Liver (tissue), 3 donors: ENCODE measurements around the gene DOCK1.

Experiments
- JUND ChIP-seq, 2 donors: IDR thresholded peaks; 2 replicates each; pipeline ENCODE4 v1.6.1; 2016; ENCODE audit warnings: antibody characterized with exemption in 2 of 2
- MAX ChIP-seq: IDR thresholded peaks from 2 replicates; pipeline ENCODE4 v1.6.1; 2016; ENCODE audit warnings: antibody characterized with exemption
- RAD21 ChIP-seq, 2 donors: IDR thresholded peaks; 2 replicates each; pipeline ENCODE4 v1.6.1; 2016; ENCODE audit warnings: antibody characterized with exemption in 2 of 2, mild to moderate bottlenecking in 2 of 2
- SP1 ChIP-seq: IDR thresholded peaks from 2 replicates; pipeline ENCODE4 v1.6.1; 2018; ENCODE audit warnings: antibody characterized with exemption, mild to moderate bottlenecking
- TAF1 ChIP-seq: conservative IDR thresholded peaks from 2 replicates; pipeline ENCODE4 v1.6.1; 2016; ENCODE audit warnings: antibody characterized with exemption, mild to moderate bottlenecking
- TF ChIP-seq, protein P1 (sequence below): fragments of 150-350 bp; IDR thresholded peaks from 2 replicates; pipeline ENCODE4 v1.5.1; 2017; ENCODE audit warnings: improper control_type of control experiment, low read depth, low read length; ENCODE audit not compliant: missing input control
- donor health status: healthy.
- donor health status: healthy.

DNA sequence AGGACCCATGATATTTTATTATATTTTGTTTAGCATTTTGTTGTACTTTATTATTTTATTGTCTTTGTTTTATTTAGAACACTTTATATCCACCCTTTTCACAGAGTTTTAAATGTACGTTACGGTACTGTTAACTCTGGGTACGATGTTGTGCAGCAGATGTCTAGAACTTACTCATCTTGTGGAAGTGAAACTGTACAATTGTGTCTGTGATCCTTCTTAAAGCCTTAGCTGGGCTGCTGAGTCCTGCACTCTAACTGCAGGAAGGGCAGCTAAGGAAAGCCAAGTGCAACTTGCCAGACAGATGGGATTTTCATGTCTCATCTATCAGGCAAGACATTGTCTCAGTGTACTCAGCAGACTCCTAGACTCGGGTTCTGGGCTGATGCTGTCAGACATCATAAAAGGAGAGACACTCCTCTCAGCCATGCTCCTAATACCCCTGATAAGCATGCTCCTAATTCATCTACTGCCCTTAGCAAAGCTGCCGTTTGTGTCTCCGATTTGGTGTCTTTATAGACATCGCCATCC is 305.8 kb downstream of the DOCK1 start:
- TF ChIP-seq, protein P1, sequence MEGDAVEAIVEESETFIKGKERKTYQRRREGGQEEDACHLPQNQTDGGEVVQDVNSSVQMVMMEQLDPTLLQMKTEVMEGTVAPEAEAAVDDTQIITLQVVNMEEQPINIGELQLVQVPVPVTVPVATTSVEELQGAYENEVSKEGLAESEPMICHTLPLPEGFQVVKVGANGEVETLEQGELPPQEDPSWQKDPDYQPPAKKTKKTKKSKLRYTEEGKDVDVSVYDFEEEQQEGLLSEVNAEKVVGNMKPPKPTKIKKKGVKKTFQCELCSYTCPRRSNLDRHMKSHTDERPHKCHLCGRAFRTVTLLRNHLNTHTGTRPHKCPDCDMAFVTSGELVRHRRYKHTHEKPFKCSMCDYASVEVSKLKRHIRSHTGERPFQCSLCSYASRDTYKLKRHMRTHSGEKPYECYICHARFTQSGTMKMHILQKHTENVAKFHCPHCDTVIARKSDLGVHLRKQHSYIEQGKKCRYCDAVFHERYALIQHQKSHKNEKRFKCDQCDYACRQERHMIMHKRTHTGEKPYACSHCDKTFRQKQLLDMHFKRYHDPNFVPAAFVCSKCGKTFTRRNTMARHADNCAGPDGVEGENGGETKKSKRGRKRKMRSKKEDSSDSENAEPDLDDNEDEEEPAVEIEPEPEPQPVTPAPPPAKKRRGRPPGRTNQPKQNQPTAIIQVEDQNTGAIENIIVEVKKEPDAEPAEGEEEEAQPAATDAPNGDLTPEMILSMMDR = no peak
- TF ChIP-seq TAF1 (no peak), JUND (IDR thresholded peaks at IDR 0.05) (no peak), RAD21 (IDR thresholded peaks at IDR 0.05) (no peak), SP1 (no peak), MAX (no peak)
